ENCODE data around the gene SLC26A8.
A peak's percentile ranks its signal among the peaks of the same experiment; 100 is the strongest.
"Not testable (repeated sequence)": the region's sequence is repeated elsewhere in the genome, so short reads cannot be mapped to it uniquely, and the experiment has no call there.

Gene SLC26A8

DNA sequence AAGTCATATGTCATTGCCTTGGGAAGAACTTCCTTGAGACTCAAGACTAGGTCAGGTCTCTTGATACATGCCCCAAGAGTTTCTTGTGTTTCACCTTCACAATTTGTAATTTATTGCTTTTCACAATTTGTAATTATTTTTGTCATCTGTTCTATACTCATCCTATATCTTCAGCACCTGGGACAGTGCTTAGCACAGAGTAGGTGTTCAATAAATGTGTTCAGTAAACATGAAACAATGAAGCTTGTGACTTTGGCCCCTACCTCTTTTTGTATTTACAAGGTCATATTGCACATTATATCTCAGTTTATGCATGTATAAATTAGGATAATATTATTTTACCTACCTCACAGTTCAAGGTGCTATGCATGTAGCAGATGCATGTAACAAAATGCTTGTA lies 82.1 kb downstream of the SLC26A8 start:
- no peak for DNase-seq

DNA sequence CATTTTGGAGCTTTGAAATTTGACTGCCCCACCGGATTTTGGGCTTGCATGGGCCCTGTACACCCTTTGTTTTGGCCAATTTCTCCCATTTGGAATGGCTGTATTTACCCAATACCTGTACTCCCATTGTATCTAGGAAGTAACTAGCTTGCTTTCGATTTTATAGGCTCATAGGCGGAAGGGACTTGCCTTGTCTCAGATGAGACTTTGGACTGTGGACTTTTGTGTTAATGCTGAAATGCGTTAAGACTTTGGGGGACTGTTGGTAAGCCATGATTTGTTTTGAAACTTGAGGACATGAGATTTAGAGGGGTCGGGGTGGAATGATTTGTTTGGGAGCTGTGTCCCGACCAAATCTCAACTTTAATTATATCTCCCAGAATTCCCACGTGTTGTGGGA lies 83.3 kb downstream of the SLC26A8 start:
- not testable (repeated sequence) for DNase-seq

DNA sequence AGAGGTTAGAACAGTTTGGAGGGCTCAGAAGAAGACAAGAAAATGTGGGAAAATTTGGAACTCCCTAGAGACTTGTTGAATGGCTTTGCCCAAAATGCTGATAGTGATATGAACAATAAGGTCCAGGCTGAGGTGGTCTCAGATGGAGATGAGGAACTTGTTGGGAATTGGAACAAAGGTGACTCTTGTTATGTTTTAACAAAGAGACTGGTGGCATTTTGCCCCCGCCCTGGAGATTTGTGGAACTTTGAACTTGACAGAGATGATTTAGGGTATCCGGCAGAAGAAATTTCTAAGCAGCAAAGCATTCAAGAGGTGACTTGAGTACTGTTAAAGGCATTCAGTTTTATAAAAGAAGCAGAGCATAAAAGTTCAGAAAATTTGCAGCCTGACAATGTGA lies 84.4 kb downstream of the SLC26A8 start:
- DNase-seq, result not testable (repeated sequence)

DNA sequence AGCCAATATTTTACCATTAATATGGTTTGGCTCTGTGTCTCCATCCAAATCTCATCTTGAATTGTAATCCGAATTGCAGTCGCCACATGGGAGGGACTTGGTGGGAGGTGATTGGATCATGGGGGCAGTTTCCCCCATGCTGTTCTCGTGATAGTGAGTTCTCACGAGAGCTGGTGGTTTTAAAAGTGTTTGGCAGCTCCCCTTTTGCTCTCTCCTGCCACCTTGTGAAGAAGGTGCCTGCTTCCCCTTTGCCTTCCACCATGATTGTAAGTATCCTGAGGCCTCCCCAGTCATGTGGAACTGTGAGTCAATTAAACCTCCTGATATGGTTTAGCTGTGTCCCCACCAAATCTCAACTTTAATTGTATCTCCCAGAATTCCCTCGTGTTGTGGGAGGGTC lies 85.2 kb downstream of the SLC26A8 start:
- not testable (repeated sequence) for DNase-seq

DNA sequence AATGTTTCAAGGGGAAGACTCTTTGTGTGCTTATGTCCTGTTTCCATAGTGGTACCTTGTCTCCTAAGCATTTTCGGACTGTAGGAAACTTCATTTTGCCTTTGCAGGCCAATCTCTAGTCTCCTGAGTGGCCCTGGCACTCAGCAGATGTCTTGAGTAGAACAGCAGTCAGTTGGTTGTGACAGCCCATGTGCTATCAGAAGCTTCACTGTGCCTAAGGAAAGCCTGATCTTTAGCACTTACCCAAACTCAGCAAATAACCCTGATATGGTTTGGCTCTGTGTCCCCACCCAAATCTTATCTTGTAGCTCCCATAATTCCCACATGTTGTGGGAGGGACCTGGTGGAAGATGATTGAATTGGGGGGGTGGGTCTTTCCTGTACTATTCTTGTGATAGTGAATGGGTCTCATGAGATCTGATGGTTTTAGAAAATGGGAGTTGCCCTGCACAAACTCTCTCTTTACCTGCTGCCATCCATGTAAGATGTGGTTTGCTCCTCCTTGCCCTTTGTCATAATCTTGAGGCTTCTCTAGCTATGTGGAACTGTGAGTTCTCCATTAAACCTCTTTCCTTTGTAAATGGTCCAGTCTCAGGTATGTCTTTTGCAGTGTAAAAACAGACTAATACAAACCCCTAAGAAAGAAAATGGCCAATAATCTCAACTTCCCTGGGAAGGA lies 87.6 kb downstream of the SLC26A8 start:
- DNase-seq, result no peak

DNA sequence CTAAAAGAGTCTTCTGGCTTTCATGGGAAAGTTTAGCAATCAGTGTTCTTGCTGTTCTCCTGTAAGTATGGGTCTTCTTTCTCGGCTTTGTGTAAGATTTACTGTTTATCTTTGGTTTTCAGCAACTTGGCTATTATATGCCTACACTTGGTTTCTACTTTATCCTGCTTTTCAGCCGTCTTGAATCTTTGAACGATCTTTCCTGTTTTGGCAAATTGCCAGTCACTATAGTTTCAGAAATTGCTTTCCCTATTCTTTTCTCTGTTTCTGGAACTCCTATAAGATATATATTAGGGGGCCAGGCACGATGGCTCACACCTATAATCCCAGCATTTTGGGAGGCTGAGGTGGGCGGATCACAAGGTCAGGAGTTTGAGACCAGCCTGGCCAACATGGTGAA lies 89.0 kb downstream of the SLC26A8 start:
- no peak for DNase-seq

DNA sequence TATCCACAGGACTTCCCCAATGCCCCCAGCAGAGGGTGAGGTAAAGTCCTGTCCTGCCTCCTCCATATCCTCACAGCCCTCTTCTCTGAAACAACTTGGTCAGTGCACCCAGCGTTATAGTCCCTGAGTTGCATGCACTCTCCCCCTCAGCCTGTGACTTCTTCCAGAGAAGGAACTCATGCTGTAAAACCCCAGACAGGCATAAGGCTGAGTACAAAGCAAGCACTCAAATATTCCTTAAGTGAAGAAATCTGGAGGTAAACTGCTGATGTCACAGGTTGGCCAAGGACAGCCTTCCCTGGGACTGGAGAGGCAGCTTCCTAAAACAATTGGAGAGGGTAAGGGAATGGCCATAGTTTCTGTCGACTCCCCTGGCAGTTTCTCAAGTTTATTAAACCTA lies 90.6 kb downstream of the SLC26A8 start:
- DNase-seq, result no peak

DNA sequence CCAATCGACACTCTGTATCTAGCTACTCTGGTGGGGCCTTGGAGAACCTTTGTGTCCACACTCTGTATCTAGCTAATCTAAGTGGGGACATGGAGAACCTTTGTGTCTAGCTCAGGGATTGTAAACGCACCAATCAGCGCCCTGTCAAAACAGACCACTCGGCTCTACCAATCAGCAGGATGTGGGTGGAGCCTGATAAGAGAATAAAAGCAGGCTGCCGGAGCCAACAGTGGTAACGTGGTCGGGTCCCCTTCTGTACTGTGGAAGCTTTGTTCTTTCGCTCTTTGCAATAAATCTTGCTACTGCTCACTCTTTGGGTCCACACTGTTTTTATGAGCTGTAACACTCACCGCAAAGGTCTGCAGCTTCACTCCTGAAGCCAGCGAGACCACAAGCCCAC lies 92.6 kb downstream of the SLC26A8 start:
- DNase-seq, result not testable (repeated sequence)

DNA sequence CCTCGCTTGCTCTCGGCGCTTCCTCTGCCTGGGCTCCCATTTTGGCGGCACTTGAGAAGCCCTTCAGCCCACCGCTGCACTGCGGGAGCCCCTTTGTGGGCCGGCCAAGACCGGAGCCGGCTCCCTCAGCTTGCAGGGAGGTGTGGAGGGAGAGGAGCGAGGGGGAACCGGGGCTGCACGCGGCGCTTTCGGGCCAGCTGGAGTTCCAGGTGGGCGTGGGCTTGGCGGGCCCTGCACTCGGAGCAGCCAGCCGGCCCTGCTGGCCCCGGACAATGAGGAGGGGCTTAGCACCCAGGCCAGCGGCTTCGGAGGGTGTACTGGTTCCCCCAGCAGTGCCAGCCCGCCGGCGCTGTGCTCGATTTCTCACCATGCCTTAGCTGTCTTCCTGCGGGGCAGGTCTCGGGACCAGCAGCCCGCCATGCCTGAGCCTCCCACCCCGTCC lies 93.3 kb downstream of the SLC26A8 start:
- no peak for DNase-seq

DNA sequence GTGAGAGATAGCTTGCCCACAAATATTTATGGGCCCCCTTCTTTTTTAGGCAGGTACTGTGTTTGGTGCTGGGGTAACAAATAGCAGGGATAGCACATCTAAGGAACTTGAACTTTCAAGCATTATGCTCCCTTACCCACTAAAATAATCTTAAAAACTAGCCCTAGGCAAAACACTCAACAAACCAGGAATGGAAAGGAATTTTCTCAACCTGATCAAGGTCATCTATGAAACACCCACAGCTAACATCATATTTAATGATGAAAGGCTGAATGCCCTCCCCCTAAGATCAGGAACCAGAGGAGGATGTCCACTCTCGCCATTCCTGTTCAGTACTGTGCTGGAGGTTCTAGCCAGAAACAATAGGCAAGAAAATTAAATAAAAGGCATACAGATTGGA lies 94.8 kb downstream of the SLC26A8 start:
- DNase-seq, result no peak

DNA sequence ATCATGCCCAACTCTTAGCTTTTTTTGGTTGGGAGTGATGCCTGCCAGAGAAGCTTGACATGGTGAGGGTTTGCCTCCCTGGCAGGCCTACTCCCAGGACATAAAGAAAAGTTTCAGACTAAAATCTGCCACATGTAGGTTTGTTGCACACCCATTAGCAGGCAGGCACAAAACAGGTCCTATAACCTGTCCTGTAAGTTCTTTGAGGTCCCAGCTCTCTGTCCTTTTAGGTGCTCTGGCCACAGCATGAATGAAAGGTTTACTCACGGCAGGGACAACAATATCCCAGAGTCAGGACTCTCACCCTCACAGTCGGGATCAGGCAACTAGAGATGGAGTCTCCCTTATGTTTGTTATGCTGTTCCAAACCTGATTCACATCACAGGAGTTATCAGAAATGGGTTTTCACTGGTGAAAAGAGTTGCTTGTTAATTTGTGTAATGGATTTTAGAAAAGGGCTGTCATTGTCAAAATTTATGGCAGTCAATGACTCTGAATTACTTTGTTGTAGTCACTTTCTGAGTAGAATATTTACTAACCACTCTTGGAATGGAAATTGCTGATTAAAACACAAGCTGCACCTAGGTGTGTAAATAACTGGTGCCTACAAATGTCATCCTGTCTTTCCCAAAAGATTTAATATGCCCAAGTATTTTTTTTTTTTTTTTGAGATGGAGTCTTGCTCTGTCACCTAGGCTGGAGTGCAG lies 97.8 kb downstream of the SLC26A8 start:
- no peak for DNase-seq

DNA sequence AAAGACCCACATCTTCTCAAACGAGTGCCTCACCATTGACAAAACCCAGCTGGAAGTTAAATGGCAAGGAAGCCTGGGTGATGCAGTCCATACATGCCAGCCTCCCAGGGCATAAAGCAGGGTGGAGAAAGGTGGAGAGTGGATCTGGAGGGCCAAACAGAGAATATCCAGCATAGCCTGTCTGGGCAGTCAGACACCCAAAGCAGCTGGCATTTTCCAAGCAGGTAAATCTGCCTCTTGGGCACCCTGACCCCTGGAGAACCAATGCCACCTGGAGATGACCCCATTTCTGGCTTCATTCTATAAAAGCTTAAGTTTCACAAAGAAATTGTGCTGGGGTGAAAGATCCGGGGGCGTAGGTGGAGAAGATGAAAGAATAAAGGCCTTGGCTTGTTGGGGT lies 98.5 kb downstream of the SLC26A8 start:
- no peak for DNase-seq

DNA sequence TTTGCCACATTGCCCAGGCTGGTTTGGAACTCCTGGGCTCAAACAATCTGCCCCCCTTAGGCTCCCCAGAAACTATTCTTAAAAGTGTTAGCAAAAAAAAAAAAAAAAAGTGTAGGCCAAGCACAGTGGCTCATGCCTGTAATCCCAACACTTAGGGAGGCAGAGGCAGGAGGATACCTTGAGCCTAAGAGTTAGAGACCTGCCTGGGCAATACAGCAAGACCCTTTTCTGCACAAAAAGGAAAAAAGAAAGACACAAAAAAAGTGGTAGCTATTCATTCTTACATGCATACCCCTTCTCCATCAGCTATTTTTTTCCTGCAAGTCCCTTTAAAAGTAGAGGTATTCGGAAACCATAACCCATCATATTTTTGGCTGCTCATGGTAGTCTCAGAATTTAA lies 100.3 kb downstream of the SLC26A8 start:
- DNase-seq, result no peak

DNA sequence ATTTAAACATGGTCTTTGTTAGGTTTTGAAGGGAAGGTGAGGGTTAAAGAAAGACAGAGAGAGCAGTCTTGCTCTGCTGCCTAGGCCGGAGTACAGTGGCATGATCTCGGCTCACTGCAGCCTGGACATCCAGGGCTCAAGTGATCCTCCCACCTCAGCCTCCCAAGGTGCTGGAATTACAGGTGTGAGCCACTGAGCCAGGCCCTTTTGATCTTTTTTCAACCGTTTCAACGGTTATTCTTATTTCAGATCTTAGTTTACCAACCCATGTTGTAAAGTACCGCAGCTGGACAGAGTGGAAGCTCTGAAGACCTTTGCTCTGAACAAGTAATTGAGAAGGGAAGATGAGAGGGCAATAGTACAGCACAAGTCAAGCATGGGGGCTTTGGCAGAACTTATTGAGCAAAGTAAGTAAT lies 102.3 kb downstream of the SLC26A8 start:
- DNase-seq, result peak in 1 of 3 experiments; percentile 27

DNA sequence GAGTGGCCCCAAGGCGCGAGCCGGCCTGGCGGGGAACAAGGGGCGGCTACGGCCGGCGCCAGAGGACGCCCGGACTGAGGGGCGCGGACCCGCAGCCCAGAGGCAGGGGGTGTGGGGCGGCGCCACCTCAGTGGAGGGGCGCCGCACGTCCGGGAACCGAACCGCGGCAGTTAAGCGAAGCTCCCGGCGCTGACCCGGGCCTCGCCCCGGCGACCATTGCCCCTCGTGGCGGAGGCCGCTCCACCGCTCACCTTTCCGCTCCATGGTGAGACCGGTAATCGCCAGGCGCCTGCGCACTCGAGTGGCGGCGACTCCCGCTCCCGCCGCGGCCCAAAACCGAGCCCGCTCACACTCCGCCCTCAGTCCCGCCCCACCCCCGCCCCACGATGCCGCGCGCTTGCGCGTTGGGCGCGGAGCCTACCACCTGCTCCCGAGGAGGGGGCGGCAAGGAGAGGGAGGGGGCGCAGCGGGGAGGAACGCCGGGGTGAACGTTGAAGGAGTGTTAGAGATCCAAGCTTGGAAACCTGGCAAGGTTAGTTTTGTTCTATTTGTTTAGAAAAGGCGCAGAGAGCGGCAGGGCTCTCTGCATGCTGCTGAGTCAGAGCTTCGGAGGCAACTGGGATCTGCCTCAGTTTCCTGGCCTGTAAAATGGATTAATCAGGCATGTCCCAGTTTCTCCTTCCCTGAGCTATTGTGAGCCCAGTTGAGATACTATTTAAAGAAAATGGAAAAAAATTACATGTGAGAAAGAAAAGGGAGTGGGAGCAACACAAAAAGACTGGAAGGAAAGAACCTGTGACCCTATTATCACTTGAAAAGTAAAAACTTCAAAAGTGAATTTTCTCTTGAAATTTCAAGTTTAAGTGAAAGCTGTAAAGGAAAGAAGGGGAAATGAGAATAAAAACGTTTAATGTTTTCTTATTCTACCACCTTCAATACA lies 103.4 kb downstream of the SLC26A8 start, which contains the start of gene SRPK1:
TSS of gene SRPK1 (minus strand) at position 306 of the 940 bp plus-strand sequence. CDS start at position 264, 42 bp downstream.
- peak; percentile 92 to 97 (median 96) for DNase-seq

DNA sequence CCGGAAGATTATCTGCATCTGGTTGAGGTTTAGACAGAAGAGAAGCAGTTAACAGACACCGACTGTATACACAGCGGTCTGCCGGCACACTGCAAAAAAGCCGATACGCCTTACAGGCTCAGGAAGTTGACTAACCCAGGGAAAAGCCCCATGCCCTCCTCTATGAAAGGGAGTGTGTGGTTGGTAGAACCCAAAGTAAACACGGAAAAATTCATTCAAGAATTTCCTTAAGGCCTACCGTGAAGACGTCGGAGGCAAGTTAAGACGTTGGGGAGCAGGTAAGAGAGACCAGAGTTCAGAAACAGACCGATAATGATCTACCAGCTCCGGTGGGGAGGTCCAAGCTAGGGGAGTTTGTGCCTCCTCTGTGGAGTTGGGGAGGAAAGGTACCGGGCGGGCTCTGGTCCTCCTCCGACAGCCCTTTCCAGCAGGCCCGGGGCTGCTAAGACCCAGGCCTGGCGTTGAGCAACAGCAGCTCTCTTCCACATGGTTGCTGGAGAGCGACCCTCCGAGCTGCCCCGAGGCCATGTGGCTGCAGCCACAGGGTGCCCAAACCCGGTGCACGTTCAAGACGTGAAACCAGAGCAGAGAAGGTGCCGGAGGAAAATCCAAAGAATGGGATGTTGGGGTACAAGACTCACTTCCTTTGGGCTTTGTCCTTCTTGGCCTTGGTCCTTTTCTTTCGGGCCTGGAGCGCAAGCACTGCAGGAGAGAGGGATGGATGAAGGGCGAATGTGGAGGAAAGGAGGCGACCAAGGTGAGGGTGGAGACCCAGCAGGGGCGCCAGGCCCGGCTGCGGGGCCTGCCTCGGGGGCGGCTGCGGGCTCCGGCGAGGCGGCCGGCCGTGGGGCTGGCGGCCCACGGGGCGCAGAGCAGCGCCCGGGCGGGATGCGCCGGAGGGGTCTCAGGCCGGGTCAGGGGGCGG lies 104.4 kb downstream of the SLC26A8 start:
- DNase-seq, result peak; percentile 39 to 63 (median 59)

DNA sequence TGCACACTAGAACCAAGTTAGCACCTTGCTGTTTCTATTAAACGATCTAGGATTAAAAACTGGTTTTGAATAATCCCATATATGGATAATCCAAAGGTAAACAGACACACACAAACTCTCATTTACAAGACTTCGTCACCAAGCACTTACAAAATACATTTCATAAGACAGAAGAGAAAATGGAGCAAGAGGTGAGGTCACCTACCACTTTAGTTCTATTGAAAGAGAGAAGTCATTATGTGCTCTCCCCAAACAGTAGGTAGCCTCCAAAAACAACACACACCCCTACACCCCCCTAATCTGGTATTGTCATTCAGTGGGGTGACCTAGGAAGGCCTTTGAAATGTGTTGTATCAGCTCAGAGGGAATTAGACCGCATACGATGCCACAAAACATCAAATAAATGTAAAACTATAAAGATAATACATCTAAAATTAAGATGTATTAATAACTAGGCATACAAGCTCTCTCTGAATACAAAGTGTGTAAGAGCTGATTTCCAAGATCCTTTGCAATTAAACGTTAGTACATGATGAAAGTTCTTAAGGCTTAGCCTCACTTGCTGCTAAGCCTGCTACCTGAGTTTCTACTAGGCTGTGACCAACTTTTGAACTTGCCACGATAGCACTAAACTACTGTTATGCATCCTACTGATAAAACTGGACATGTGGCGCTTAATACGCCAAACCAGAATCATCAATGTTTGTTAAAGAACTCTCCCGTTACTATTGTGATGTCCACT lies 105.2 kb downstream of the SLC26A8 start:
- DNase-seq, result peak in 2 of 3 experiments; percentile 29 to 31

DNA sequence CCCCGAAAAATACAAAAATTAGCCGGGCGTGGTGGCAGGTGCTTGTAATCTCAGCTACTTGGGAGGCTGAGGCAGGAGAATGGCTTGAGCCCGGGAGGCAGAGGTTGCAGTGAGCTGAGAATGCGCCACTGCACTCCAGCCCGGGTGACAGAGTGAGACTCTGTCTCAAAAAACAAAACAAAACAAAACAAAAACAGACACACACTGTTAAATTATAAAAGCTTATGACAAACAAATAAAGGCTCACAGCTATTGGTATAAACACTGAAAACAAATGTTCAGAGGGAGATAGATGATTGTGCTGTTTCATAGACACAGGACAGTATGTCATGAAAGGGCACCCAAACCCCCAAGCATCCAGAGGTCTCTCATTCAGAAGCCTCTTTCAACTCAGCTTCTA lies 107.5 kb downstream of the SLC26A8 start:
- DNase-seq, result not testable (repeated sequence)

DNA sequence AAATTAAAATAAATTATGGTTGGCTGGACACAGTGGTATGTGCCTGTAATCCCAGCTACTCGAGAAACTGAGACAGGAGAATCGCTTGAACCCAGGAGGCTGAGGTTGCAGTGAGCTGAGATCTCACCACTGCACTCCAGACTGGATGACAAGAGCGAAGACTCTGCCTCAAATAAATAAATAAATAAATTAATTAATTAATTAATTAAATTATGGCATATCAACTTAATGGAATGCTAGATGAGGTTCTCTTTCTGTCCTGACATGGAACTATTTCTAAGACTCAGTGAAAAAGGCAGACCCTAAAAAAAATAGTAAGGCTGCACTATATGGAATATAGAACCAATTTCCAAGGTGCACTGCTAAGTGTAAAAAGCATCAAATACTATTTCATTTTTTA lies 108.4 kb downstream of the SLC26A8 start:
- DNase-seq, result no peak

DNA sequence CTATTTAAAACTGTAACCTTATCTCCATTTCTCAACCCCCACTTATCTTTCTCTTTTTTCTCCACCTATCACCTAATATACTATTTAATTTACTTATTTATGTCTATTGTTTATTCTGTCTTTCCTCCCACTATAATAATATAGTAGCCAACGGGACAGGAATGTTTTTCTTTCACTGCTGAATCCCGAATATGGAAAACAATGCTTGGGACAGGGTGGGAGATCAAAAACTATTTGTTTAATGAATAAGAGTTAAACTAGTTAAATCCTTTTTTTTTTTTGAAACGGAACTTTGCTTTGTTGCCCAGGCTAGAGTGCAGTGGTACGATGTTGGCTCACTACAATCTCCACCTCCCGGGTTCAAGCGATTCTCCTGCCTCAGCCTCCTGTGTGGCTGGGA lies 109.9 kb downstream of the SLC26A8 start:
- DNase-seq, result no peak
